NCI-H510A treated with DMSO at 0.1 percent for 48 hours (cell line): ENCODE data around the gene GMDS.

Experiments
- DNase-seq: peaks from one replicate; lab custom pipeline; 2025; lab: John Stamatoyannopoulos, UW

Gene GMDS

GRCh38 chr6:1832844-1833787 lies 412.3 kb downstream of the GMDS start:
- DNase-seq: no peak

- DNase-seq: no peak
These were observed 413.0 kb downstream of the GMDS start for GRCh38 chr6:1832358-1832757.

- no peak for DNase-seq
These were observed 417.2 kb downstream of the GMDS start for GRCh38 chr6:1827984-1828793.

- no peak for DNase-seq
These were observed 419.5 kb downstream of the GMDS start for GRCh38 chr6:1825926-1826325.

- no peak for DNase-seq
These were observed 420.1 kb downstream of the GMDS start for GRCh38 chr6:1825277-1825676.

- no peak for DNase-seq
These were observed 423.8 kb downstream of the GMDS start for GRCh38 chr6:1821513-1822183.

GRCh38 chr6:1821164-1821512 lies 424.3 kb downstream of the GMDS start:
- no peak for DNase-seq

GRCh38 chr6:1820714-1821113 lies 424.7 kb downstream of the GMDS start:
- DNase-seq: no peak

GRCh38 chr6:1820165-1820564 lies 425.2 kb downstream of the GMDS start:
- no peak for DNase-seq

- DNase-seq: no peak
These were observed 426.4 kb downstream of the GMDS start for GRCh38 chr6:1819007-1819406.

GRCh38 chr6:1817033-1817761 lies 428.2 kb downstream of the GMDS start:
- DNase-seq: no peak

GRCh38 chr6:1815827-1816452 lies 429.5 kb downstream of the GMDS start:
- no peak for DNase-seq

GRCh38 chr6:1814279-1814678 lies 431.1 kb downstream of the GMDS start:
- no peak for DNase-seq

GRCh38 chr6:1812487-1812886 lies 432.9 kb downstream of the GMDS start:
- no peak for DNase-seq

GRCh38 chr6:1812034-1812433 lies 433.4 kb downstream of the GMDS start:
- DNase-seq: no peak

GRCh38 chr6:1810880-1811279 lies 434.5 kb downstream of the GMDS start:
- DNase-seq: no peak

GRCh38 chr6:1809291-1809988 lies 436.0 kb downstream of the GMDS start:
- DNase-seq: no peak

- DNase-seq: no peak
These were observed 438.5 kb downstream of the GMDS start for GRCh38 chr6:1806935-1807334.

GRCh38 chr6:1802491-1803395 lies 442.7 kb downstream of the GMDS start:
- DNase-seq: no peak

- DNase-seq: no peak
These were observed 444.0 kb downstream of the GMDS start for GRCh38 chr6:1801401-1801800.
